WTC11 (cell line): ENCODE data around the gene RPL26. TPM values are rescaled to one million over a fixed set of nuclear protein-coding genes. Genes with fewer than 3 reads are reported as not detected.

Source experiments
- ATAC-seq: fragments of 200-7000 bp; cut with Tn5 transposase; 2 replicates; pipeline ENCODE4 v1.10.0; 2021; ENCODE audit warnings: mild to moderate bottlenecking, moderate library complexity
- CTCF ChIA-PET: fragments of 300-600 bp; sonication (Branson Sonifier 250); formaldehyde crosslinking; loops from one replicate; lab custom pipeline; 2021; ENCODE audit warnings: antibody characterized with exemption; lab: Charles Lee
- POLR2A ChIA-PET: fragments of 350-600 bp; sonication (Branson Sonifier 250); formaldehyde crosslinking; loops from one replicate; lab custom pipeline; 2021; ENCODE audit warnings: antibody characterized with exemption; lab: Charles Lee
- DNase-seq: peaks from one replicate; pipeline ENCODE4 v3.0.0; 2021; ENCODE audit warnings: low spot score
- H3K27ac Mint-ChIP-seq: 2 replicates; pipeline ENCODE4 v1.8.0; 2021; ENCODE audit warnings: mixed read lengths
- H3K27me3 Mint-ChIP-seq: 2 replicates; pipeline ENCODE4 v1.8.0; 2021; ENCODE audit warnings: low read depth, mild to moderate bottlenecking, moderate library complexity, mixed read lengths
- H3K36me3 Mint-ChIP-seq: 2 replicates; pipeline ENCODE4 v1.8.0; 2021; ENCODE audit warnings: mixed read lengths
- H3K4me1 Mint-ChIP-seq: 2 replicates; pipeline ENCODE4 v1.8.0; 2022; ENCODE audit warnings: mixed read lengths
- H3K4me3 Mint-ChIP-seq: 2 replicates; pipeline ENCODE4 v1.8.0; 2021; ENCODE audit warnings: mild to moderate bottlenecking, moderate library complexity, mixed read lengths
- H3K9me3 Mint-ChIP-seq: 2 replicates; pipeline ENCODE4 v1.8.0; 2021; ENCODE audit warnings: mixed read lengths
- AR ChIP-seq: fragments of 250-450 bp; sonication (Bioruptor Pico); IDR thresholded peaks from 2 replicates; pipeline ENCODE4 v1.9.0; 2021; ENCODE audit warnings: mild to moderate bottlenecking
- ARID4B ChIP-seq: sonication (generic); formaldehyde crosslinking; IDR thresholded peaks from 2 replicates; pipeline ENCODE4 v1.8.0; 2023; ENCODE audit warnings: missing genetic modification reagents, mild to moderate bottlenecking, borderline replicate concordance
- CREB1 ChIP-seq: sonication (generic); formaldehyde crosslinking; IDR thresholded peaks from 2 replicates; pipeline ENCODE4 v1.8.0; 2023; ENCODE audit warnings: mild to moderate bottlenecking, missing genetic modification reagents
- CREM ChIP-seq: sonication (generic); formaldehyde crosslinking; IDR thresholded peaks from 2 replicates; pipeline ENCODE4 v1.8.1; 2022; ENCODE audit warnings: mild to moderate bottlenecking, missing genetic modification reagents, moderate library complexity
- E2F1 ChIP-seq: sonication (generic); formaldehyde crosslinking; IDR thresholded peaks from 2 replicates; pipeline ENCODE4 v1.8.0; 2022; ENCODE audit warnings: mild to moderate bottlenecking, missing genetic modification reagents
- E2F4 ChIP-seq: sonication (generic); formaldehyde crosslinking; IDR thresholded peaks from 2 replicates; pipeline ENCODE4 v1.8.1; 2022; ENCODE audit warnings: low read depth, mild to moderate bottlenecking, moderate library complexity, missing genetic modification reagents, borderline replicate concordance
- GABPB1 ChIP-seq: sonication (generic); formaldehyde crosslinking; IDR thresholded peaks from 2 replicates; pipeline ENCODE4 v1.8.1; 2023; ENCODE audit warnings: mild to moderate bottlenecking, missing genetic modification reagents
- GRHL2 ChIP-seq: fragments of 250-450 bp; sonication (Bioruptor Pico); IDR thresholded peaks from 2 replicates; pipeline ENCODE4 v1.8.0; 2022; ENCODE audit warnings: mild to moderate bottlenecking, moderate library complexity; ENCODE audit not compliant: insufficient replicate concordance, severe bottlenecking
- JAZF1 ChIP-seq: fragments of 250-450 bp; sonication (Bioruptor Pico); IDR thresholded peaks from 2 replicates; pipeline ENCODE4 v1.9.0; 2021; ENCODE audit warnings: moderate library complexity, mild to moderate bottlenecking, inconsistent platforms
- JUN ChIP-seq: sonication (generic); formaldehyde crosslinking; IDR thresholded peaks from 2 replicates; pipeline ENCODE4 v1.8.0; 2023; ENCODE audit warnings: mild to moderate bottlenecking, missing genetic modification reagents
- NFATC4 ChIP-seq: fragments of 250-450 bp; sonication (Bioruptor Pico); IDR thresholded peaks from 2 replicates; pipeline ENCODE4 v1.9.0; 2021; ENCODE audit warnings: mild to moderate bottlenecking
- SMAD3 ChIP-seq: sonication (generic); formaldehyde crosslinking; IDR thresholded peaks from 2 replicates; pipeline ENCODE4 v1.8.0; 2022; ENCODE audit warnings: missing genetic modification reagents, mild to moderate bottlenecking, borderline replicate concordance
- SOX15 ChIP-seq: fragments of 250-450 bp; sonication (Bioruptor Pico); IDR thresholded peaks from 2 replicates; pipeline ENCODE4 v1.9.0; 2021; ENCODE audit warnings: mild to moderate bottlenecking
- TCF7 ChIP-seq: sonication (generic); formaldehyde crosslinking; IDR thresholded peaks from 2 replicates; pipeline ENCODE4 v1.8.0; 2022; ENCODE audit warnings: mild to moderate bottlenecking, low read depth, missing genetic modification reagents, moderate library complexity
- TEAD1 ChIP-seq: sonication (generic); formaldehyde crosslinking; IDR thresholded peaks from 2 replicates; pipeline ENCODE4 v1.8.0; 2022; ENCODE audit warnings: mild to moderate bottlenecking, missing genetic modification reagents
- USF1 ChIP-seq: sonication (generic); formaldehyde crosslinking; IDR thresholded peaks from 2 replicates; pipeline ENCODE4 v1.8.0; 2022; ENCODE audit warnings: mild to moderate bottlenecking, missing genetic modification reagents
- ZBTB21 ChIP-seq: sonication (generic); formaldehyde crosslinking; IDR thresholded peaks from 2 replicates; pipeline ENCODE4 v1.8.1; 2023; ENCODE audit warnings: mild to moderate bottlenecking, missing genetic modification reagents, borderline replicate concordance
- ZMAT4 ChIP-seq: fragments of 250-450 bp; sonication (Bioruptor Pico); IDR thresholded peaks from 2 replicates; pipeline ENCODE4 v1.9.0; 2021; ENCODE audit warnings: mild to moderate bottlenecking
- ZNF138 ChIP-seq: sonication (generic); formaldehyde crosslinking; conservative IDR thresholded peaks from 2 replicates; pipeline ENCODE4 v1.8.1; 2022; ENCODE audit warnings: mild to moderate bottlenecking, moderate library complexity, missing genetic modification reagents
- ZNF263 ChIP-seq: sonication (generic); formaldehyde crosslinking; IDR thresholded peaks from 2 replicates; pipeline ENCODE4 v1.8.1; 2022; ENCODE audit warnings: low read depth, mild to moderate bottlenecking, moderate library complexity, missing genetic modification reagents
- ZNF396 ChIP-seq: fragments of 250-450 bp; sonication (Bioruptor Pico); IDR thresholded peaks from 2 replicates; pipeline ENCODE4 v1.8.0; 2021; ENCODE audit warnings: mild to moderate bottlenecking, moderate library complexity, borderline replicate concordance
- ZNF671 ChIP-seq: fragments of 250-450 bp; sonication (Bioruptor Pico); IDR thresholded peaks from 2 replicates; pipeline ENCODE4 v1.8.0; 2021; ENCODE audit warnings: mild to moderate bottlenecking
- total RNA-seq: library from RNA; stranded (reverse); gene quantifications from 3 replicates; pipeline ENCODE4 v1.2.3, GENCODE V29; 2021

The RPL26 gene
- total RNA-seq, 1 experiment from 2014 or later, result 1,825 TPM

- Mint-ChIP-seq H3K27ac (peak overlapping the region; percentile 96), H3K27me3 (no peaks in the 10 kb centered on the region), H3K4me1 (peaks cover 48% of the 10 kb centered on the region), H3K4me3 (no peak overlapping the region), H3K9me3 (no peaks in the 10 kb centered on the region), H3K36me3 (peaks cover 63% of the 10 kb centered on the region)
- no peak for DNase-seq
- CTCF ChIA-PET, result interaction anchor here (0.6 to 2.7 kb wide), 7 partner anchors 31 to 304 kb away, joined by 3 to 13 read pairs (median 3); partner anchors contain the start of gene SLC25A35
- POLR2A ChIA-PET, result interaction anchor here (0.9 to 1.6 kb wide), 3 partner anchors 36 to 82 kb away, joined by 3 to 9 read pairs (median 7); partner anchors contain the start of gene SLC25A35
- TF ChIP-seq USF1 (no peak), JAZF1 (CRISPR knock-in tag) (no peak), ZNF138 (CRISPR knock-in tag) (no peak), JUN (no peak), AR (CRISPR knock-in tag) (no peak), SMAD3 (CRISPR knock-in tag) (no peak), SOX15 (CRISPR knock-in tag) (no peak), CREB1 (CRISPR knock-in tag) (no peak), NFATC4 (CRISPR knock-in tag) (no peak), GABPB1 (CRISPR knock-in tag) (no peak), TCF7 (CRISPR knock-in tag) (no peak), CREM (CRISPR knock-in tag) (no peak), ZNF263 (CRISPR knock-in tag) (no peak), TEAD1 (no peak)
- ATAC-seq, result no peak
Observed at GRCh38 chr17:8377422-8377821, 5.6 kb downstream of the RPL26 start.

DNA sequence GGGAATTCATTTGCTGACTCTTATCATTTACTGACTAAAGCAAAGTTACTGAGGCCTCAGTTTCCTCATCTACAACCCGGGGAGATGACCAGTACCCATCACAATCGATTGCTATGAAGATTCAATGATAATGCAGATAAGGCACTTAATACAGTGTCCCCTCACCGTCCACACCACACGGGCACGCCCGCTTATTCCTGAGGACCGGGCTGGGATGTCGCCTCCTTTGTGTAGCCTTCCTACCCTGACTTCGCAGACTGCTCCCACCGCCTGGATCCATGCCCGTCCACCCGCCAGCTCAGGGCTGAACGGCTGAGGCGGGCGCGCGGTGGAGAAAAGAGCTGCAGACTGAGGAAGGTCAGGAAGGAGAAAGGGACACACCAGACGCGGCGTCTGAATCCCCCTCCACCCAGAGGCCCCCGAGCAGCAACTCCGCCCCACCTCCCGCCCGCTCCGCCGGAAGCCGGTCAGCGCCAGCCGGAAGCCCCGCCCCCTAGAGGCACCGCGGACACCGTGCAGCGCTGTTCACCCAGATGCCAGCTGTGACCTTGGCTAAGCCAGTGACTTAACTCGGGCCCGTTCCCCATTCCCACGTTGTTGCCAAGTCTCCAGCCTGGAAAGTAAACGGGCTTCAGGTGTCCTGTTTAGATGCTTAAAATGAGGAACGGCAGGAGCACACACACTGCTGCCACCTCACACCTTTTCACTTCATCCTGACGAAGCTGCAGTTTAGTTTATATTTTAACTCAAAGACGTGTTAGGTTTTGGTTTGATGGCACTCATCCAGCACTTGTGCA lies 6.5 kb downstream of the RPL26 start, which contains the start of gene KRABD2:
Gene KRABD2, minus strand, starts transcription at position 434 of the 797 bp plus-strand sequence.
- Mint-ChIP-seq H3K9me3 (no peaks in the 10 kb centered on the region), H3K27ac (peak within 1 kb of the TSS; percentile 96), H3K4me1 (peaks cover 41% of the 10 kb centered on the region), H3K4me3 (peak within 1 kb of the TSS; percentile 84), H3K36me3 (peaks cover 57% of the 10 kb centered on the region), H3K27me3 (no peaks in the 10 kb centered on the region)
- POLR2A ChIA-PET, result interaction anchor here (0.6 to 1.6 kb wide), 11 partner anchors 35 to 257 kb away, joined by 3 to 15 read pairs (median 3); partner anchors contain the start of genes CTC1, PFAS and SLC25A35
- ATAC-seq, result peak; percentile 88
- peak; percentile 94 for DNase-seq
- CTCF ChIA-PET, result interaction anchor here (1.0 to 2.7 kb wide), 10 partner anchors 15 to 369 kb away, joined by 3 to 13 read pairs (median 4); partner anchors contain the start of genes ALOXE3 and SLC25A35
- peak; percentile 65 for TF ChIP-seq GABPB1 (CRISPR knock-in tag)
- TF ChIP-seq ZNF396 (CRISPR knock-in tag), result no peak
- peak; percentile 50 for TF ChIP-seq USF1
- no peak for TF ChIP-seq GRHL2 (CRISPR knock-in tag)
- peak; percentile 97 for TF ChIP-seq ZMAT4 (CRISPR knock-in tag)
- peak; percentile 78; the same call in 1 of the 2 replicates for TF ChIP-seq E2F4
- TF ChIP-seq ARID4B (CRISPR knock-in tag), result peak; percentile 82; the same call in 1 of the 2 replicates
- peak; percentile 91 for TF ChIP-seq ZNF671 (CRISPR knock-in tag)
- TF ChIP-seq NFATC4 (CRISPR knock-in tag), result peak; percentile 91
- TF ChIP-seq E2F1 (CRISPR knock-in tag), result 0 out of 2 replicates have a peak, but pooled peaks have one; percentile 58
- peak; percentile 93 for TF ChIP-seq ZBTB21 (CRISPR knock-in tag)
